ENCODE results near the gene DCLK1. TPM values are rescaled to one million over a fixed set of nuclear protein-coding genes. Genes with fewer than 3 reads are reported as not detected.

DCLK1 gene
- total RNA-seq, 4 donors from 2014 or later: 1.1 to 10.8 (median 6.7) TPM

- Histone ChIP-seq H3K9me3 (no peaks in the 10 kb centered on the region), H3K27me3 (no peaks in the 10 kb centered on the region), H3K36me3 (no peaks in the 10 kb centered on the region), H3K27ac (peak overlapping the region; percentile 18 to 65 (median 60)), H3K4me3 (no peak overlapping the region), H3K4me1 (peaks cover 0 to 8% (median 0%) of the 10 kb centered on the region in 4 donors)
- 52 to 61% methylated on average over 2 of the region's 2 CpGs for WGBS, 2 donors (ENCODE audit: low coverage in 1 of 2)
- in situ Hi-C loops (cut with MboI; ENCODE audit: low pct_ligation_motif_present in 1 of 4, low pct_unique_long_range_greater_than_20kb in 1 of 4, low sequenced_read_pairs in 3 of 4) (no loop called here), intact Hi-C loops (cut with DNase I; ENCODE audit: low total_unique reads) (no loop called here)
- no peak for DNase-seq
- TF ChIP-seq EP300 (IDR thresholded peaks at IDR 0.05; ENCODE audit: low read depth) (no peak), POLR2AphosphoS5 (IDR thresholded peaks at IDR 0.05) (no peak), POLR2A (IDR thresholded peaks at IDR 0.05) (no peak), CTCF (IDR thresholded peaks at IDR 0.05) (no peak)
Observed at GRCh38 chr13:35926859-35927530, 204.2 kb downstream of the DCLK1 start.

- in situ Hi-C loops (cut with MboI; ENCODE audit: low pct_ligation_motif_present in 1 of 4, low pct_unique_long_range_greater_than_20kb in 1 of 4, low sequenced_read_pairs in 3 of 4) (no loop called here), intact Hi-C loops (cut with DNase I; ENCODE audit: low total_unique reads) (no loop called here)
- WGBS, 2 donors (ENCODE audit: low coverage in 1 of 2): 83 to 90% methylated on average over 2 to 3 of the region's 3 CpGs
- Histone ChIP-seq H3K9me3 (no peaks in the 10 kb centered on the region), H3K27ac (no peak overlapping the region), H3K27me3 (no peaks in the 10 kb centered on the region), H3K4me1 (peaks cover 0 to 8% (median 0%) of the 10 kb centered on the region in 4 donors), H3K4me3 (no peak overlapping the region), H3K36me3 (no peaks in the 10 kb centered on the region)
- no peak for DNase-seq
- TF ChIP-seq POLR2AphosphoS5 (IDR thresholded peaks at IDR 0.05): no peak
- no peak for TF ChIP-seq EP300 (IDR thresholded peaks at IDR 0.05; ENCODE audit: low read depth)
- no peak for TF ChIP-seq CTCF (IDR thresholded peaks at IDR 0.05)
- no peak for TF ChIP-seq POLR2A (IDR thresholded peaks at IDR 0.05)
Observed at GRCh38 chr13:35925669-35926068, 205.5 kb downstream of the DCLK1 start.

- no peak overlapping the region for H3K4me3 ChIP-seq
- no peaks in the 10 kb centered on the region for H3K36me3 ChIP-seq
- H3K9me3 ChIP-seq: no peaks in the 10 kb centered on the region
- no peak for TF ChIP-seq CTCF (IDR thresholded peaks at IDR 0.05)
- TF ChIP-seq POLR2AphosphoS5 (IDR thresholded peaks at IDR 0.05): no peak
- TF ChIP-seq POLR2A (IDR thresholded peaks at IDR 0.05): no peak
- no peak for TF ChIP-seq EP300 (IDR thresholded peaks at IDR 0.05; ENCODE audit: low read depth)
- H3K27ac ChIP-seq: no peak overlapping the region
- no peaks in the 10 kb centered on the region for H3K27me3 ChIP-seq
- 50 to 54% methylated on average over 2 to 3 of the region's 3 CpGs for WGBS, 2 donors (ENCODE audit: low coverage in 1 of 2)
- peaks cover 0 to 8% (median 0%) of the 10 kb centered on the region in 4 donors for H3K4me1 ChIP-seq
- in situ Hi-C loops (cut with MboI; ENCODE audit: low pct_ligation_motif_present in 1 of 4, low pct_unique_long_range_greater_than_20kb in 1 of 4, low sequenced_read_pairs in 3 of 4) (no loop called here), intact Hi-C loops (cut with DNase I; ENCODE audit: low total_unique reads) (no loop called here)
- no peak for DNase-seq
Observed at GRCh38 chr13:35923347-35923746, 207.8 kb downstream of the DCLK1 start.

GRCh38 chr13:35920816-35921215 lies 210.4 kb downstream of the DCLK1 start:
- DNase-seq: no peak
- TF ChIP-seq POLR2AphosphoS5 (IDR thresholded peaks at IDR 0.05) (no peak), POLR2A (IDR thresholded peaks at IDR 0.05) (no peak), CTCF (IDR thresholded peaks at IDR 0.05) (no peak), EP300 (IDR thresholded peaks at IDR 0.05; ENCODE audit: low read depth) (no peak)
- Histone ChIP-seq H3K27ac (no peak overlapping the region), H3K9me3 (no peaks in the 10 kb centered on the region), H3K36me3 (no peaks in the 10 kb centered on the region), H3K4me1 (no peaks in the 10 kb centered on the region), H3K4me3 (no peak overlapping the region), H3K27me3 (no peaks in the 10 kb centered on the region)
- 54 to 71% methylated on average over 2 to 7 of the region's 7 CpGs for WGBS, 2 donors (ENCODE audit: low coverage in 1 of 2)
- in situ Hi-C loops (cut with MboI; ENCODE audit: low pct_ligation_motif_present in 1 of 4, low pct_unique_long_range_greater_than_20kb in 1 of 4, low sequenced_read_pairs in 3 of 4) (no loop called here), intact Hi-C loops (cut with DNase I; ENCODE audit: low total_unique reads) (no loop called here)
